Measurements from ENCODE around the gene AP5B1. TPM values are rescaled to one million over a fixed set of nuclear protein-coding genes. Genes with fewer than 3 reads are reported as not detected.
A peak's percentile ranks its signal among the peaks of the same experiment; 100 is the strongest.

The AP5B1 gene
- total and polyA plus RNA-seq, 4 experiments from 2014 or later: 5.2 to 26.9 (median 19.6) TPM

- no peaks in the 10 kb centered on the region for H3K9me3 ChIP-seq (ENCODE audit: control insufficient read depth in 1 of 2, low read length in 2 of 2)
- peak overlapping the region; percentile 71 to 93 (median 83) for H3K4me3 Mint-ChIP-seq
- H3K27me3 ChIP-seq (ENCODE audit: insufficient read depth, low read length): peaks cover 20% of the 10 kb centered on the region
- no peaks in the 10 kb centered on the region for H3K9me3 Mint-ChIP-seq
- ChIA-PET POLR2A (ENCODE audit: partially characterized antibody) (interaction anchor here (0.6 to 1.2 kb wide), 4 partner anchors 7 to 46 kb away, joined by 3 to 4 read pairs (median 4); partner anchors contain the start of genes AP5B1 and SNX32), CTCF (ENCODE audit: partially characterized antibody) (interaction anchor here (1.8 to 2.3 kb wide), 3 partner anchors 8 to 30 kb away, joined by 5 to 10 read pairs (median 10); partner anchors contain the start of gene AP5B1)
- H3K27ac Mint-ChIP-seq: peak overlapping the region in 3 of 7 donors; percentile 14 to 68 (median 29)
- no peaks in the 10 kb centered on the region for H3K36me3 Mint-ChIP-seq
- H3K27me3 Mint-ChIP-seq: peaks cover 18% of the 10 kb centered on the region in 2 donors
- peaks cover 15 to 56% (median 34%) of the 10 kb centered on the region in 4 donors for H3K4me1 Mint-ChIP-seq
- H3K4me3 ChIP-seq (ENCODE audit: low read length in 2 of 2): no peak overlapping the region
- no peak overlapping the region for H3K27ac ChIP-seq (ENCODE audit: low read depth, low read length)
- intact Hi-C loops (cut with micrococcal nuclease): no loop called here
- peaks cover 41% of the 10 kb centered on the region for H3K4me1 ChIP-seq (ENCODE audit: insufficient read depth, low read length)
- no peak for DNase-seq
- no peaks in the 10 kb centered on the region for H3K36me3 ChIP-seq (ENCODE audit: insufficient read depth, low read length)
Observed at GRCh38 chr11:65787649-65788622, 7.2 kb upstream of the AP5B1 start.

- Mint-ChIP-seq H3K27me3 (peaks cover 16 to 18% of the 10 kb centered on the region in 2 donors), H3K9me3 (no peaks in the 10 kb centered on the region), H3K4me3 (peak within 1 kb of the TSS; percentile 61 to 93 (median 83)), H3K36me3 (no peaks in the 10 kb centered on the region), H3K27ac (peak within 1 kb of the TSS in 3 of 7 donors; percentile 13 to 79 (median 68)), H3K4me1 (peaks cover 15 to 53% (median 36%) of the 10 kb centered on the region in 4 donors)
- no peak within 1 kb of the TSS for H3K4me3 ChIP-seq (ENCODE audit: low read length in 2 of 2)
- H3K27me3 ChIP-seq (ENCODE audit: insufficient read depth, low read length): peaks cover 20% of the 10 kb centered on the region
- H3K4me1 ChIP-seq (ENCODE audit: insufficient read depth, low read length): peaks cover 39% of the 10 kb centered on the region
- no peaks in the 10 kb centered on the region for H3K36me3 ChIP-seq (ENCODE audit: insufficient read depth, low read length)
- DNase-seq: peak in 3 of 5 donors; percentile 29 to 62 (median 33)
- intact Hi-C loops (cut with micrococcal nuclease): no loop called here
- H3K9me3 ChIP-seq (ENCODE audit: control insufficient read depth in 1 of 2, low read length in 2 of 2): no peaks in the 10 kb centered on the region
- POLR2A ChIA-PET (ENCODE audit: partially characterized antibody): no interaction called here
- CTCF ChIA-PET (ENCODE audit: partially characterized antibody): interaction anchor here (2.0 to 2.3 kb wide), 2 partner anchors 7 to 17 kb away, joined by 10 read pairs; partner anchors contain the start of gene AP5B1
- H3K27ac ChIP-seq (ENCODE audit: low read depth, low read length): no peak within 1 kb of the TSS
Observed at GRCh38 chr11:65786786-65787636, 6.2 kb upstream of the AP5B1 start, which contains the start of gene OVOL1. Gene OVOL1 (plus strand): TSS chr11:65787063. CDS start chr11:65787374, 311 bp downstream.

- Histone ChIP-seq H3K27me3 (ENCODE audit: insufficient read depth, low read length) (peaks cover 20% of the 10 kb centered on the region), H3K4me3 (ENCODE audit: low read length in 2 of 2) (no peak overlapping the region), H3K9me3 (ENCODE audit: control insufficient read depth in 1 of 2, low read length in 2 of 2) (no peaks in the 10 kb centered on the region), H3K36me3 (ENCODE audit: insufficient read depth, low read length) (no peaks in the 10 kb centered on the region), H3K4me1 (ENCODE audit: insufficient read depth, low read length) (peaks cover 35% of the 10 kb centered on the region), H3K27ac (ENCODE audit: low read depth, low read length) (no peak overlapping the region)
- Mint-ChIP-seq H3K9me3 (no peaks in the 10 kb centered on the region), H3K27ac (peak overlapping the region in 2 of 7 donors; percentile 13 to 58), H3K36me3 (no peaks in the 10 kb centered on the region), H3K27me3 (peaks cover 16 to 18% of the 10 kb centered on the region in 2 donors), H3K4me3 (peak overlapping the region; percentile 15 to 84 (median 62)), H3K4me1 (peaks cover 15 to 45% (median 31%) of the 10 kb centered on the region in 4 donors)
- intact Hi-C loops (cut with micrococcal nuclease): no loop called here
- DNase-seq: peak in 1 of 5 donors; percentile 22
- ChIA-PET CTCF (ENCODE audit: partially characterized antibody) (no interaction called here), POLR2A (ENCODE audit: partially characterized antibody) (no interaction called here)
Observed at GRCh38 chr11:65786008-65786785, 5.4 kb upstream of the AP5B1 start.

GRCh38 chr11:65785319-65786007 is 4.7 kb upstream of the AP5B1 start:
- peak overlapping the region in 3 of 7 donors; percentile 13 to 58 (median 53) for H3K27ac Mint-ChIP-seq
- intact Hi-C loops (cut with micrococcal nuclease): no loop called here
- peak in 2 of 5 donors; percentile 20 to 26 for DNase-seq

GRCh38 chr11:65782816-65783228 is 2.0 kb upstream of the AP5B1 start:
- H3K4me3 Mint-ChIP-seq: peak overlapping the region; percentile 23 to 63 (median 36)

More at GRCh38 chr11:65785319-65786007, 4.7 kb upstream of the AP5B1 start:
- H3K36me3 ChIP-seq (ENCODE audit: insufficient read depth, low read length): no peaks in the 10 kb centered on the region
- H3K9me3 ChIP-seq (ENCODE audit: control insufficient read depth in 1 of 2, low read length in 2 of 2): no peaks in the 10 kb centered on the region
- Mint-ChIP-seq H3K4me3 (peak overlapping the region; percentile 46 to 84 (median 70)), H3K27me3 (peaks cover 12 to 14% of the 10 kb centered on the region in 2 donors), H3K36me3 (no peaks in the 10 kb centered on the region), H3K4me1 (peaks cover 15 to 40% (median 28%) of the 10 kb centered on the region in 4 donors), H3K9me3 (no peaks in the 10 kb centered on the region)
- peaks cover 20% of the 10 kb centered on the region for H3K27me3 ChIP-seq (ENCODE audit: insufficient read depth, low read length)
- H3K4me3 ChIP-seq (ENCODE audit: low read length in 2 of 2): no peak overlapping the region
- peaks cover 31% of the 10 kb centered on the region for H3K4me1 ChIP-seq (ENCODE audit: insufficient read depth, low read length)
- ChIA-PET POLR2A (ENCODE audit: partially characterized antibody) (no interaction called here), CTCF (ENCODE audit: partially characterized antibody) (interaction anchor here (0.9 to 9.0 kb wide), 3 partner anchors 15 to 74 kb away, joined by 3 to 107 read pairs (median 15); partner anchors contain the start of gene KAT5)
- no peak overlapping the region for H3K27ac ChIP-seq (ENCODE audit: low read depth, low read length)

More at GRCh38 chr11:65782816-65783228, 2.0 kb upstream of the AP5B1 start:
- POLR2A ChIA-PET (ENCODE audit: partially characterized antibody): interaction anchor here (2.2 kb wide), 1 partner anchor 35 kb away, joined by 7 read pairs; no protein-coding TSS in a partner anchor
- Histone ChIP-seq H3K27ac (ENCODE audit: low read depth, low read length) (no peak overlapping the region), H3K4me1 (ENCODE audit: insufficient read depth, low read length) (peaks cover 35% of the 10 kb centered on the region), H3K36me3 (ENCODE audit: insufficient read depth, low read length) (no peaks in the 10 kb centered on the region), H3K4me3 (ENCODE audit: low read length in 2 of 2) (no peak overlapping the region), H3K9me3 (ENCODE audit: control insufficient read depth in 1 of 2, low read length in 2 of 2) (no peaks in the 10 kb centered on the region), H3K27me3 (ENCODE audit: insufficient read depth, low read length) (peaks cover 2% of the 10 kb centered on the region)
- Mint-ChIP-seq H3K36me3 (peaks cover 0 to 2% of the 10 kb centered on the region in 2 donors), H3K27me3 (peaks cover 2 to 4% of the 10 kb centered on the region in 2 donors), H3K27ac (peak overlapping the region in 2 of 7 donors; percentile 70 to 75), H3K9me3 (no peaks in the 10 kb centered on the region), H3K4me1 (peaks cover 13 to 36% (median 26%) of the 10 kb centered on the region in 4 donors)
- no peak for DNase-seq
- CTCF ChIA-PET (ENCODE audit: partially characterized antibody): interaction anchor here (1.2 to 9.0 kb wide), 5 partner anchors 12 to 77 kb away, joined by 3 to 107 read pairs (median 3); partner anchors contain the start of genes MUS81 and SNX32
- intact Hi-C loops (cut with micrococcal nuclease): no loop called here
